ENCODE results near the gene STX10. TPM values are rescaled to one million over a fixed set of nuclear protein-coding genes. Genes with fewer than 3 reads are reported as not detected.
A peak's percentile ranks its signal among the peaks of the same experiment; 100 is the strongest.

Gene STX10
- total and polyA plus RNA-seq, 9 of the 15 experiments (the other 6 are each of a cell fraction or from before 2014, with no cell fraction given), result 0.51 to 66.3 (median 31.0) TPM

DNA sequence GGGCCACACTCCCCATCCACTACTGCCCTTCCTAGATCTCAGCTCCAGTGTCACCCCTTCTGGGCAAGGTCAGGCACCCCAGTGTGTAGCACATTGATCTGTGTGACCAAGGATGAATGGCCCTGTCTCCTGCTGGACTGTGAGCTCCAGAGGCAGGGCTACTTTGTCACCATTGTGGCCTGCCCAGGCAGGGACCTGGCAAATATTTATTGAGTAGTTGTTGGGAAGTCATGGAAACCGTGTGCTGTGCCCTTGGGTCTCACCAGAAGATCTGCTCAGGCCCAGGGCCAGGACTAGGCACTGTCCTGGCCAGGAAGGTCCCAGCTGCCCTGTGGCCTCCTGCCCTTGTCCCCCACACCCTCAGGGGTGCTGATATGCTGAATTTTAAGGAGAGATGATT is 21.6 kb downstream of the STX10 start:
- FAIRE-seq (no peak), DNase-seq (ENCODE audit: extremely low read depth in 1 of 4, low spot score in 3 of 4) (no peak), ATAC-seq (peak; percentile 14)
- H3K9ac ChIP-seq (ENCODE audit: insufficient read depth in 1 of 2, low read depth in 2 of 2, low read length in 2 of 2), result peak overlapping the region in 1 of 2 experiments; percentile 65; a peak in 1 of 4 replicates
- BruUV-seq (replicated peaks), result no TSS peak
- in situ Hi-C loops (cut with MboI) (no loop called here), intact Hi-C loops (cut with micrococcal nuclease) (no loop called here)
- H3K9me1 ChIP-seq (ENCODE audit: control insufficient read depth, insufficient read depth, low read length), result no peaks in the 10 kb centered on the region
- no peak overlapping the region for H3K4me3 ChIP-seq
- H3K4me1 ChIP-seq (replicated peaks in 1 of 2; ENCODE audit: control insufficient read depth in 2 of 2, insufficient read depth in 2 of 2, low read length in 2 of 2), result peaks cover 16 to 17% of the 10 kb centered on the region in 2 experiments
- no peaks in the 10 kb centered on the region for H3K27me3 ChIP-seq (ENCODE audit: control insufficient read depth in 2 of 2, insufficient read depth in 2 of 2, low read length in 2 of 2)
- H3K4me2 ChIP-seq (ENCODE audit: insufficient read depth, low read length), result no peak overlapping the region
- TF ChIP-seq SRF (CRISPR knock-in tag; IDR thresholded peaks at IDR 0.05), result no peak
- TF ChIP-seq, protein P1, sequence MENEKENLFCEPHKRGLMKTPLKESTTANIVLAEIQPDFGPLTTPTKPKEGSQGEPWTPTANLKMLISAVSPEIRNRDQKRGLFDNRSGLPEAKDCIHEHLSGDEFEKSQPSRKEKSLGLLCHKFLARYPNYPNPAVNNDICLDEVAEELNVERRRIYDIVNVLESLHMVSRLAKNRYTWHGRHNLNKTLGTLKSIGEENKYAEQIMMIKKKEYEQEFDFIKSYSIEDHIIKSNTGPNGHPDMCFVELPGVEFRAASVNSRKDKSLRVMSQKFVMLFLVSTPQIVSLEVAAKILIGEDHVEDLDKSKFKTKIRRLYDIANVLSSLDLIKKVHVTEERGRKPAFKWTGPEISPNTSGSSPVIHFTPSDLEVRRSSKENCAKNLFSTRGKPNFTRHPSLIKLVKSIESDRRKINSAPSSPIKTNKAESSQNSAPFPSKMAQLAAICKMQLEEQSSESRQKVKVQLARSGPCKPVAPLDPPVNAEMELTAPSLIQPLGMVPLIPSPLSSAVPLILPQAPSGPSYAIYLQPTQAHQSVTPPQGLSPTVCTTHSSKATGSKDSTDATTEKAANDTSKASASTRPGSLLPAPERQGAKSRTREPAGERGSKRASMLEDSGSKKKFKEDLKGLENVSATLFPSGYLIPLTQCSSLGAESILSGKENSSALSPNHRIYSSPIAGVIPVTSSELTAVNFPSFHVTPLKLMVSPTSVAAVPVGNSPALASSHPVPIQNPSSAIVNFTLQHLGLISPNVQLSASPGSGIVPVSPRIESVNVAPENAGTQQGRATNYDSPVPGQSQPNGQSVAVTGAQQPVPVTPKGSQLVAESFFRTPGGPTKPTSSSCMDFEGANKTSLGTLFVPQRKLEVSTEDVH (IDR thresholded peaks at IDR 0.05; ENCODE audit: low read depth, partially characterized antibody), result no peak
- TF ChIP-seq RBM14 (IDR thresholded peaks at IDR 0.05; ENCODE audit: borderline replicate concordance, insufficient read depth, low read depth, low read length), result no peak
- TF ChIP-seq, protein P2, sequence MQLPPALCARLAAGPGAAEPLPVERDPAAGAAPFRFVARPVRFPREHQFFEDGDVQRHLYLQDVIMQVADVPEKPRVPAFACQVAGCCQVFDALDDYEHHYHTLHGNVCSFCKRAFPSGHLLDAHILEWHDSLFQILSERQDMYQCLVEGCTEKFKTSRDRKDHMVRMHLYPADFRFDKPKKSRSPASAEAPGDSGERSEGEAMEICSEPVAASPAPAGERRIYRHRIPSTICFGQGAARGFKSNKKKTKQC (CRISPR knock-in tag; IDR thresholded peaks at IDR 0.05), result no peak
- TF ChIP-seq, protein P3, sequence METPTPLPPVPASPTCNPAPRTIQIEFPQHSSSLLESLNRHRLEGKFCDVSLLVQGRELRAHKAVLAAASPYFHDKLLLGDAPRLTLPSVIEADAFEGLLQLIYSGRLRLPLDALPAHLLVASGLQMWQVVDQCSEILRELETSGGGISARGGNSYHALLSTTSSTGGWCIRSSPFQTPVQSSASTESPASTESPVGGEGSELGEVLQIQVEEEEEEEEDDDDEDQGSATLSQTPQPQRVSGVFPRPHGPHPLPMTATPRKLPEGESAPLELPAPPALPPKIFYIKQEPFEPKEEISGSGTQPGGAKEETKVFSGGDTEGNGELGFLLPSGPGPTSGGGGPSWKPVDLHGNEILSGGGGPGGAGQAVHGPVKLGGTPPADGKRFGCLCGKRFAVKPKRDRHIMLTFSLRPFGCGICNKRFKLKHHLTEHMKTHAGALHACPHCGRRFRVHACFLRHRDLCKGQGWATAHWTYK (CRISPR knock-in tag; IDR thresholded peaks at IDR 0.05), result no peak
- no peak overlapping the region for H2AFZ ChIP-seq (ENCODE audit: low read depth, low read length)
- H3K36me3 ChIP-seq (ENCODE audit: control insufficient read depth, insufficient read depth, low read length), result peaks cover 80% of the 10 kb centered on the region
- ChIA-PET CTCF (ENCODE audit: low intra/inter-chr PET ratio) (no interaction called here), POLR2A (interaction anchor here (0.7 to 3.1 kb wide), 9 partner anchors 8 to 41 kb away, joined by 3 to 13 read pairs (median 5); partner anchors contain the start of genes IER2, NACC1 and STX10)
- H3K27ac ChIP-seq (ENCODE audit: extremely low read depth, low read depth, low read length), result no peak overlapping the region; the same call in 2 of the 3 replicates
- H3K9me3 ChIP-seq (replicated peaks; ENCODE audit: control insufficient read depth, insufficient read depth, low read depth, low read length), result no peaks in the 10 kb centered on the region
- H4K20me1 ChIP-seq (replicated peaks; ENCODE audit: control insufficient read depth, insufficient read depth, low read length), result peaks cover 50% of the 10 kb centered on the region
- peaks cover 91% of the 10 kb centered on the region for H3K79me2 ChIP-seq (ENCODE audit: control insufficient read depth, insufficient read depth, low read length)
- 27% methylated on average over 1 of the region's 1 CpG for WGBS (ENCODE audit: insufficient coverage, low coverage, missing lambda C conversion rate)

Data from K562 (cell line).